Measurements from ENCODE around the gene ARSD. TPM values are rescaled to one million over a fixed set of nuclear protein-coding genes. Genes with fewer than 3 reads are reported as not detected.

Gene ARSD
- polyA plus RNA-seq, 3 donors, result 19.2 to 28.6 (median 19.7) TPM

GRCh38 chrX:2871831-2872230 lies 57.3 kb downstream of the ARSD start:
- intact Hi-C loops (cut with micrococcal nuclease), result loop anchor here in 1 of 2 donors (10.0 kb wide), 1 partner anchor 163 kb away; no protein-coding TSS in a partner anchor
- Mint-ChIP-seq H3K27ac (no peak overlapping the region), H3K9me3 (peaks cover 0 to 12% (median 5%) of the 10 kb centered on the region in 7 donors), H3K27me3 (ENCODE audit: low read depth in 3 of 3) (peaks cover 0 to 15% (median 0%) of the 10 kb centered on the region in 3 donors), H3K36me3 (no peaks in the 10 kb centered on the region), H3K4me1 (no peaks in the 10 kb centered on the region), H3K4me3 (no peak overlapping the region)
- H3K9me3 ChIP-seq (replicated peaks in 1 of 2; ENCODE audit: control insufficient read depth in 1 of 2, insufficient read depth in 1 of 2, low read length in 2 of 2), result no peaks in the 10 kb centered on the region
- H3K27me3 ChIP-seq (ENCODE audit: control insufficient read depth in 2 of 2, insufficient read depth in 2 of 2, low read length in 2 of 2), result peaks cover 0 to 2% of the 10 kb centered on the region in 2 donors
- 100% methylated on average over 1 of the region's 2 CpGs for WGBS (ENCODE audit: insufficient coverage)
- no peaks in the 10 kb centered on the region for H3K36me3 ChIP-seq (replicated peaks in 1 of 2; ENCODE audit: control insufficient read depth in 1 of 2, insufficient read depth in 2 of 2, low read length in 2 of 2)
- H3K9ac ChIP-seq (ENCODE audit: insufficient read depth, low read length, poor library complexity, severe bottlenecking), result no peak overlapping the region
- no peaks in the 10 kb centered on the region for H4K20me1 ChIP-seq (ENCODE audit: insufficient read depth, low read length)
- no peak overlapping the region for H2AFZ ChIP-seq (ENCODE audit: insufficient read depth, low read depth, low read length, poor library complexity, severe bottlenecking)
- TF ChIP-seq, protein P1, sequence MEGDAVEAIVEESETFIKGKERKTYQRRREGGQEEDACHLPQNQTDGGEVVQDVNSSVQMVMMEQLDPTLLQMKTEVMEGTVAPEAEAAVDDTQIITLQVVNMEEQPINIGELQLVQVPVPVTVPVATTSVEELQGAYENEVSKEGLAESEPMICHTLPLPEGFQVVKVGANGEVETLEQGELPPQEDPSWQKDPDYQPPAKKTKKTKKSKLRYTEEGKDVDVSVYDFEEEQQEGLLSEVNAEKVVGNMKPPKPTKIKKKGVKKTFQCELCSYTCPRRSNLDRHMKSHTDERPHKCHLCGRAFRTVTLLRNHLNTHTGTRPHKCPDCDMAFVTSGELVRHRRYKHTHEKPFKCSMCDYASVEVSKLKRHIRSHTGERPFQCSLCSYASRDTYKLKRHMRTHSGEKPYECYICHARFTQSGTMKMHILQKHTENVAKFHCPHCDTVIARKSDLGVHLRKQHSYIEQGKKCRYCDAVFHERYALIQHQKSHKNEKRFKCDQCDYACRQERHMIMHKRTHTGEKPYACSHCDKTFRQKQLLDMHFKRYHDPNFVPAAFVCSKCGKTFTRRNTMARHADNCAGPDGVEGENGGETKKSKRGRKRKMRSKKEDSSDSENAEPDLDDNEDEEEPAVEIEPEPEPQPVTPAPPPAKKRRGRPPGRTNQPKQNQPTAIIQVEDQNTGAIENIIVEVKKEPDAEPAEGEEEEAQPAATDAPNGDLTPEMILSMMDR (IDR thresholded peaks at IDR 0.05), result no peak
- H3K4me2 ChIP-seq (replicated peaks; ENCODE audit: extremely low read depth, low read length, poor library complexity, severe bottlenecking), result no peak overlapping the region
- H3K4me3 ChIP-seq (replicated peaks in 1 of 3; ENCODE audit: low read depth in 2 of 3, low read length in 3 of 3), result no peak overlapping the region
- DNase-seq, result no peak
- no peak overlapping the region for H3K27ac ChIP-seq (ENCODE audit: low read depth in 1 of 2, low read length in 2 of 2)
- no peaks in the 10 kb centered on the region for H3K4me1 ChIP-seq (ENCODE audit: control insufficient read depth in 1 of 2, insufficient read depth in 2 of 2, low read length in 2 of 2)
- H3K79me2 ChIP-seq (ENCODE audit: insufficient read depth, low read length), result no peaks in the 10 kb centered on the region

- Histone ChIP-seq H3K4me3 (replicated peaks in 1 of 3; ENCODE audit: low read depth in 2 of 3, low read length in 3 of 3) (no peak overlapping the region), H3K4me2 (replicated peaks; ENCODE audit: extremely low read depth, low read length, poor library complexity, severe bottlenecking) (no peak overlapping the region), H3K27me3 (ENCODE audit: control insufficient read depth in 2 of 2, insufficient read depth in 2 of 2, low read length in 2 of 2) (peaks cover 0 to 2% of the 10 kb centered on the region in 2 donors), H2AFZ (ENCODE audit: insufficient read depth, low read depth, low read length, poor library complexity, severe bottlenecking) (no peak overlapping the region), H3K36me3 (replicated peaks in 1 of 2; ENCODE audit: control insufficient read depth in 1 of 2, insufficient read depth in 2 of 2, low read length in 2 of 2) (no peaks in the 10 kb centered on the region), H3K9ac (ENCODE audit: insufficient read depth, low read length, poor library complexity, severe bottlenecking) (no peak overlapping the region), H3K79me2 (ENCODE audit: insufficient read depth, low read length) (no peaks in the 10 kb centered on the region), H3K4me1 (ENCODE audit: control insufficient read depth in 1 of 2, insufficient read depth in 2 of 2, low read length in 2 of 2) (no peaks in the 10 kb centered on the region), H3K27ac (ENCODE audit: low read depth in 1 of 2, low read length in 2 of 2) (no peak overlapping the region), H4K20me1 (ENCODE audit: insufficient read depth, low read length) (no peaks in the 10 kb centered on the region), H3K9me3 (replicated peaks in 1 of 2; ENCODE audit: control insufficient read depth in 1 of 2, insufficient read depth in 1 of 2, low read length in 2 of 2) (no peaks in the 10 kb centered on the region)
- H3K9me3 Mint-ChIP-seq, result peaks cover 0 to 12% (median 5%) of the 10 kb centered on the region in 7 donors
- TF ChIP-seq, protein P1 (IDR thresholded peaks at IDR 0.05), result no peak
- DNase-seq, result no peak
- intact Hi-C loops (cut with micrococcal nuclease), result loop anchor here in 1 of 2 donors (10.0 kb wide), 1 partner anchor 164 kb away; no protein-coding TSS in a partner anchor
- peaks cover 0 to 16% (median 1%) of the 10 kb centered on the region in 3 donors for H3K27me3 Mint-ChIP-seq (ENCODE audit: low read depth in 3 of 3)
- no peaks in the 10 kb centered on the region for H3K4me1 Mint-ChIP-seq
- H3K27ac Mint-ChIP-seq, result peak overlapping the region in 1 of 7 donors; percentile 11
- H3K36me3 Mint-ChIP-seq, result no peaks in the 10 kb centered on the region
- H3K4me3 Mint-ChIP-seq, result no peak overlapping the region
These were observed 58.5 kb downstream of the ARSD start for GRCh38 chrX:2870650-2871049.
